HG03457 (cell line): ENCODE results near the gene VKORC1.
A peak's percentile ranks its signal among the peaks of the same experiment; 100 is the strongest.
"Not testable (repeated sequence)": the region's sequence is repeated elsewhere in the genome, so short reads cannot be mapped to it uniquely, and the experiment has no call there.

ENCODE experiments used
- ATAC-seq: cut with Tn5 transposase; IDR thresholded peaks from one replicate; pipeline ENCODE4 v1.9.1; 2021; ENCODE audit warnings: moderate number of reproducible peaks; ENCODE audit not compliant: unreplicated experiment

Gene VKORC1

DNA sequence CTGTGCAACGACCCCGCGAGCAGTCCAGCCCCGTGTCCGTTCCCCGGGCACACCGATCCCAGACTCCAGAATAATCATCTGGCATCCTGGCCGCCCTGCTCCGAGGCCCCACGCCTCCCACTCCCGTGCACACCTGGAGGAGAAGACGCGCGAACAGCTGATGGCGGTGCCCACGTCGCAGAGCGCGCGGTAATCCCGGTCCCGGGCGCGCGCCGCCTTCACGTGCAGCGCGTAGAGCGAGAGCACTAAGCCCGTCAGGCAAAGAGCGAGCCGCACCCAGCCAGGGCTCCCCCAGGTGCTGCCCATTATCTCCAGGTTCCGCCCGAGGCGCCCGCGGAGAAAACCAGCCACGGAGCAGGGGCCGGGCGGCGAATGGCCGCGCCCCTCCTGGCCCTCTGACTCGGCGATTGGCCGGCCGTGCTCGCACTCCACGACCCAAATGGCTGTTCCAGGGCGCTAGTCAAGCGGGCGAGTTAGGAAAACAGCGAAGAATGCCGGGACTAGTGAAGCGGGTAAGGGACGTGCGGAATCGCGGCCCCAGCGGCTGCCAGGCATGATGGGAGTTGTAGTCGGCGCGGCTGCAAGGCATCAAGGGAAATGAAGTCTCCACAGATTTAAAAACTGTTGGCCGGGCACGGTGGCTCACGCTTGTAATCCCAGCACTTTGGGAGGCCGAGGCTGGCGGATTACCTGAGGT is at the start of gene VKORC1:
TSS of gene VKORC1 (minus strand) at position 374 of the 697 bp plus-strand sequence. CDS start at position 306, 68 bp downstream.
- ATAC-seq = peak; percentile 73

DNA sequence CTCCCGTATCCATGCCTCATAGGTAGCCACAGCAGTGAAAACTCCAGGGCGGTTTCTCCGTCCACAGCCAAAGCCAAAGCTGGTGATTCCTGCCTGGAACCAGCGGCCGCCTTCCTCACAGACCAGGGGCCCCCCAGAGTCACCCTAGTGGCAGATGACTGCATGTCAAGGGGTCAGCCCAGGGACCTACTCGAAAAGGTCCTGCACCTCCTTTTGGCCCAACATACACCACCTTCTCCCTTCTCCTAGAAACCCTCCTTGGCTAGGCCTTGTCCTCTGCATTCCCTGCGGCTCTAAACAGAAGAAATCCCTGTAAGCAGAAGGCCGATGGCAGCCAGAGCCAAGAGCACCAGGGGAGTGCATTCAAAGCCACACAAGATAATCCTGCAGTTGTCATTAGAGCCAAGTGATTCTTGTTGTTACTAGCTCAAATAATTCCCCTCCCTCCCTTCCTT is 49.1 kb upstream of the VKORC1 start:
- ATAC-seq = no peak

DNA sequence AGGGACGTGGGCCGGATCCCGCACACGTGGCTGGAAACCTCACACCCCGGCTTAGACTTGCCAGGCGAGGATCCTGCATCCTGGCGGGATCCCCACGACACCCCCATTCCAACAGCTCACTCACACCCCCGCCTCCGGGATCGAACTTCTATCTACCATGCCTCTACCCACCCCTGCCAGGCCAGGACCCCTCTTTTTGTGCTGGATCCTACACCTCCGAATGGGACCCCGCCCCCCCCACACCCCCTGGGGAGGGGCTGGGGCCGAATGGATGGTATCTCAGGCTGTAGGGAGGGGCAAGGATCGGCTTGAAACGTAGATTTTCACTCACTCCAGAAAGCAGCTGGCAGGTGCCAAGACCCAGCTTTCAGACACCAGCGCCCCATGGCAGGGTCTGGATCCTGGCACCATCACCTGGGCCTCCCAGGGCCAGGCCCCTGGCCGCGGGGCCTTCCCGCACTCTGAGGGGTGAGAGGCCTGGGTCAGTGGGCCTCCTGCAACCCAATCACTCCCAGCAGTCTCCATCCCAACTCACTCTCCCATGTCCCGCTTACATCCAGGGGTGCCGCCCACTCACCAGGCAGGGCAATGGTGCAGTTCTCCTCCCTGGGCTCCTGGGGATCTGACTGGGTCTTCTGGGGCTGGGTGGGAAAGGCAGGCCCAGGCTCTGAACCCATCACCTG is 48.6 kb upstream of the VKORC1 start:
- ATAC-seq = no peak

DNA sequence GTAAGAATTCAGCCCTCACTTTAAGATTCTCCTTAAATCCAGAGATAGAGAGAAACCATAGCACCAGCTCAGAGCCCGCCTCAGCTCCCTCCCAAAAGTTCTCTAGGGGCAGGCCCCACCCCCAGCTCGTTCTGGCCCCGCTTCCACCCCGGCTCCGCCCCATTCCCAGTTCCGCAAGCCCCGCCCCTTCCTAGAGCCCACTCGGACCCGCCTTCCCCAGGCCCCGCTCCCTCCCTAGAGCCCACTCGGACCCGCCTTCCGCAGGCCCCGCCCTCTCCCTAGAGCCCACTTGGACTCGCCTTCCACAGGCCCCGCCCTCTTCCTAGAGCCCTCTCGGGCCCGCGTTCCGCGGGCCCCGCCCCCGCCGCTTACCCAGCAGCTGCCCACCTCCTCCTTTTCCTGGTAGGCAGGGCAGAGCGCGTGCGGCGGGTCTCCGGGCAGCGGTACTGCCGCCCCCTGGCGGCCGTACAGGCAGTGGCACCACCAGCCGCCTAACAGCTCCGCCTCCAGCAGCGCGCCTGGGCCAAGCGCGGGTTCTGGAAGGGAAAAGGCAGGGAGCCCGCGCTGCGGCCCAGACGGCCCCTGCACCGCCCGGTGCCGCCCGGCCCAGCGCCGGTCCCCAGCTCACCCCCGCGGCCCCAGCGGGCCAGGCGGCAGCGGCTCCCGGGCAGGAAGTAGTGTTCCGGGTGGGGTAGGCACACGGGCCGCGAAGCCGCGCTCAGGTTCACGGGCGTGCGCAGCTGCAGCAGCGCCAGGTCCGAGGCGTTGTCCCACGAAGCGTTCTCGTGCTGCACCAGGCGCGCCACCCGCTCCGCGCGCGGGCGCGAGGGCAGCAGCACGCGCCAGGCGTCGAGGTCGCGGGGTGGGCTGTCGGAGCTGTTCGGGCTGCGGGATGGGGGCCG is 47.8 kb upstream of the VKORC1 start:
- peak; percentile 86 for ATAC-seq

DNA sequence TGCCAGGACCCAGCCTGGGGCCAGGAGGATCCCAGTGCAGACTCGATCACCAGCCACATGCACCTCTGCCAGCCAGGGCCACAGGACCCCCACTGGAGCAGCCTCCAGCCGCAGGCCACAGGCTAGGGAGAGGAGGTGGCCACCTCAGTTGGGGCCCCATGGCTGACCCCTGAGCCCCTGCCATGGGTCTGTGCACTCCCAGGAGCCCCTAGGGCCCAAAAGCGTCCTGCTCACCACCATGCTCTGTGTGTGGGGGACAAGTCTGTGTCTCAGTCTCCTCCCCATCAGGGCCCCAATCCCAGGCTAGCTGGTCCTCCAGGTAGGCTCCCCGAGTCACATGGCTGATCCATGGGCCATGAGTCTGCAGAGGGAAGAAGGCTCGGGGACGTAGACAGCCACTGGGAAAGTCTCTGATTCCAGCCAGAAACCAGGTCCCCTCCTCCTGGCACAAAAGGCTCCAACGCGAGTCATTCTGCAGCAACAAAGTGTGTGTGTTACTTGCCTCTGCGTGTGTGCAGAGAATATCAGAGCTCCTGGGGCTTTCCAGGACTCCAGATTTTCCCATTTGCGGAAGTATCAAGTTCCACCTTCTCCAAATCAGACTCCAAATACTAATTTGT is 47.0 kb upstream of the VKORC1 start:
- no peak for ATAC-seq

DNA sequence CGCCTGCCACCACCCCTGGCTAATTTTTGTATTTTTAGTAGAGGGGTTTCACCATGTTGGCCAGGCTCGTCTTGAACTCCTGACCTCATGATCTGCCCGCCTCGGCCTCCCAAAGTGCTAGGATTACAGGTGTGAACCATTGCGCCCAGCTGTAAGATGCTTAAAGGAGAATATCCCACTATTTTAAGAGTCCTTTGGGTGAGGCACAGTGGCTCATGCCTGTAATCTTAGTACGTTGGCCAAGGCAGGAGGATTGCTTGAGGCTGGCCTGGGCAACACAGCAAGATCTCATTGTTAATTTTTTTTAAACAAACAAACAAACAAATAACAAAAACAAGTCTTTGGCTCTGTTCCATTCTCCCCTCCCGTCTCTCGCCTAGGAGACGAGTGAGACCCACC is 46.5 kb upstream of the VKORC1 start:
- ATAC-seq = not testable (repeated sequence)

DNA sequence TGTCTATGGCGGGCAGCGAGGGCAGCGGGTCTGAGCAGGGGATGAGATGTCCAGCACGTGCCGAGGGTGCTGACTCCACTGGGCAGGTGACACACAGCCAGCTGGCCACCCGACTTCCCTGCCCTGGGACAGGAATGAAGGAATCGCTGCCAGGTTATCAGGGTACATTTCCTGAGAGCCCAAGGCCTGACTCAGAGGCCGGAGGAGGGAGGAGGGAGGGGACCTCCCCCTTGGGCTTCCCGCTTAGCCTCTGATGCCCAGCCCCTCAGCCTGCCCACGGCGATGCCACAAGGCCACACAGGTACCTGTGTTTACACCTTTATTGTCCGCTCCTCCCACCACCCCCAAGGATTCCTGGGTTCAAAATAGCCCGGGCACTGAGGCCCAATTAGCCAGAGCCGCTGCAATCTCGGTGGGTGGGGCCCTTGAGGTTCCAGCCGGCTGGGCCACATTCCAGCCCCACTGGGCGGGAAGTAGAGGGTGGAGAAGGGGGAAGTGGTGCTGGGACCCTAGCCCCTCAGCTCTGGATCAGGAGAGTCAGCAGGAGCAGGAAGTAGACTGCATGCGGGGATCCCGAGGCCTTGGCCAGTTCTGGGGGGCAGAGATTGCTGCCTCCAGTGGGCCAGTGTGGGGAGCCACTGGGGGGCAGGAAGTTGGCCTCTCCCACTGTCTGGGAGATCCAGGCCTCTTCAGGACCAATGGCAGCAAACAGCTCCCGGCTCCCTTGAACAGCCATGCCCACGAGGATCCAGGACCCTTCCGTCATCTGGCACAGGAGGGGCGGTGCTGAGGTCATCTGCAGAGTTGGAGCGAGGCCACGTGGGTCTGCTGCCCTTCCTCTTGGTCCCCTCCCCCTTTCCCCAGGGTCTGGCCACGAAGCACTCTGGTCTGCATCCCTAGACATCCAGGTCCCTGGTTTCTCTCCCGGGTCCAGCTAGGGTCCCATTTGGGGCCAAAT is 44.3 kb upstream of the VKORC1 start:
- ATAC-seq = no peak

DNA sequence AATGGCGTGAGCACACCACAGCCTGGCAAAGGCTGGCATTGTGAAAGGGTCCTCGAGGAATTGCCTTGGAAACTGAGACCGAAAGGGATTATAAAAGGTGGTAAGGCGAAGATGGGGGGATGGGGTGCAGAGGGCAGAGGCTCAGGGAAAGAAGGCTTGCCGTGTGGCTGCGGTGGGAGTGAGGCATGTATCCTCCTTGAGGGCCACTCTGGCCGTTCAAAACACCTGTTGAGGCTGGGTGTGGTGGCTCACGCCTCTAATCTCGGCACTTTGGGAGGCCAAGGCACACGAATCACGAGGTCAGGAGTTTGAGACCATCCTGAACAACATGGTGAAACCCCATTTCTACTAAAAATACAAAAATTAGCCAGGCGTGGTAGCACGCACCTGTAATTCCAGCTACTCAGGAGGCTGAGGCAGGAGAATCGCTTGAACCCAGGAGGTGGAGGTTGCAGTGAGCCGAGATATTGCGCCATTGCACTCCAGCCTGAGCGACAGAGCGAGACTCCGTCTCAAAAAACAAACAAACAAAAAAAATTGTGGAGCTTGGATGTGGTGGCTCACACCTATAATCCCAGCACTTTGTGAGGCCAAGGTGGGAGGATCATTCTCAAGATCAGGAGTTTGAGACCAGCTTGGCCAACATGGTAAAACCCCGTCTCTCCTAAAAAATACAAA is 42.4 kb upstream of the VKORC1 start:
- not testable (repeated sequence) for ATAC-seq

DNA sequence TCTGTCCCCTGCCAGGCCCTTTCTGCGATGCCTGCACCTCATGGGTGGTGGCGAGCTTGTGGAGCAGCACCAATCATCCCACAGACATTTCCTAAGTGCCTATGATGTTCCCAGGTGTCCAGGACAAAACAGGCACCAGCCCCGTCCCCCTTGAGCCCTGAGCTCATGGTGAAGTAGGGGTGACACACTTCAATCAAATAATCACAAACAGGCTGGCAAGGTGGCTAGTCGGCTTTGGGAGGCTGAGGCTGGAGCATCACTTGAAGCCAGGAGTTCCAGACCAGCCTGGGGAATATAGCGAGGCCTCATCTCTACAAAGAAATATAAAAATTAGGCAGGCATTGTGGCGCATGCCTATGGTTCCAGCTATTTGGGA is 41.7 kb upstream of the VKORC1 start:
- ATAC-seq = no peak

DNA sequence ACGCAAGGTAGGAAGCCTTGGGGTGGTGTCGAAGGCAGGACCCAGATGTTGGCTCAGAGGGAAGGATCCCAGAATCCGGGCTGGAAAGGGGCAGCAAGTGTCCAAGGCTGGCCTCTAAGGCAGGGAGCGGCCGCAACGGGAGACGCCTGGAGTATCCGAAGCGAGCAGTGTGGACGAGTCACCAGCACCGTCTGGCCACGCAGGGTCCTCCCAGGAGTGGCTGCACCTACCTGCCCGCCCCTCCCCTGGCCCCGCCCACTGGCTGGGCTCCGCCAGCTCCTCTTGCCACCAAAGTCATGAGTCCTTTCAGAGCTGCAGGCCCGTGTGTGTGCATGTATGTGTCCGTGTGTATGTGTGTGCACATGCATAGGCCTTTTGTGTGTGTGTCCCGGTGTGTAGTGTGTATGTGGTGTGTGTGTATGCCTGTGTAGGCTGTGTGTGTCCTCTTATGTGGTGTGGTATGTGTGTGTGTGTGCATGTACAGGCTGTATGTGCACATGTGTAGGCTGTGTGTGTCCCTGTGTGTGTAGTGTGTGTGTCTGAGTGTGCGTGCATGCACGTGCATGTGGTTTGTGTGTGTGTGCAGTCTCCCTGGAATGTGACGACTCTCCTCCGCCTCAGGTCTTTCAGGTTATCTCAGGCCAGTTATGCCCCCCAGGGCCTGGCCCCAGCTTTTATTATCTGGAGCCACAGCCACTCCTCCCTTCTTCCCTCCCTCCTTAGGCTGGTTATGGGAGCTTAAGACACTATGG is 41.1 kb upstream of the VKORC1 start, which contains the start of gene PRSS8:
TSS of gene PRSS8 (minus strand) at position 193 of the 752 bp plus-strand sequence. CDS start 229 bp downstream, outside the sequence.
- no peak for ATAC-seq

DNA sequence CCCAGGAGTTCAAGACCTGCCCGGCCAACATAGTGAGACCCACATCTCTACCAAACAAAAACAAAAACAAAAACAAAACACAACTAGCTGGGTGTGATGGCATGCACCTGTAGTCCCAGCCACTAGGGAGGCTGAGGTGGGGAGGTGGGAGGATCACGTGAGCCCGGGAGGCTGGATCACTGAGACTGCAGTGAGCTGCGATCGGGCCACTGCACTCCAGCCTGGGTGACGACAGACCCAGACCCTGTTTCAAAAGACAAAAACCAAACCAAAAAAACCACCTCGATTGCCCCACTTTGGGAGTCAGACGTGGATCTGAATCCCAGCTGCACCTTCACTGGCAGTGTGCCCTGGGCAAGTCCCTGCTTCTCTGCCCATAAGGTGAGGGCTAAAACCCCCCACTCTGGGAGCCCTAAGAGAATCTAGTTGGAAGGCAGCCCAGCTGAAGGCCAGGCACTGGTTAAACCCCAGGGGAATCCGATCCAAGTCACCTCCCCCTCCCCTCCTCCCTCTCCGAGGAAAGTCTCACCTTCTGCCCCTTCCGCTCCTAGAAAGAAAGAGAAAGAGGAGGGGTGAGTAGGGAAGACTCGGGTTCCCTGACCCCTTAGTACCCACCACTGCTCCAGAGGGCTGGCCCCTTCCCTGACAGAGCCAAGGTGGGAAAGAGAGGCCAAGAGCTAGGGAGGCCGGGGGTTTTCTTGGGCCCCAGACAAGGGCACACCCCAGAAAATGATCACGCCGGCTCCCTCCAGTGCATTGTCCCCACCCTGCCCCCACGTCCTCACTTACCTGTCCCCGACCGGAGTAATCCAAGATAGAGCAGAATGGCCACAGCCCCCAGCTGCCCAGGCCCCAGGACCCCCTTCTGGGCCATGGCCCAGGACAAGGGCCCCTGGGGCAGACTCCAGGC is 40.3 kb upstream of the VKORC1 start:
- ATAC-seq = no peak

DNA sequence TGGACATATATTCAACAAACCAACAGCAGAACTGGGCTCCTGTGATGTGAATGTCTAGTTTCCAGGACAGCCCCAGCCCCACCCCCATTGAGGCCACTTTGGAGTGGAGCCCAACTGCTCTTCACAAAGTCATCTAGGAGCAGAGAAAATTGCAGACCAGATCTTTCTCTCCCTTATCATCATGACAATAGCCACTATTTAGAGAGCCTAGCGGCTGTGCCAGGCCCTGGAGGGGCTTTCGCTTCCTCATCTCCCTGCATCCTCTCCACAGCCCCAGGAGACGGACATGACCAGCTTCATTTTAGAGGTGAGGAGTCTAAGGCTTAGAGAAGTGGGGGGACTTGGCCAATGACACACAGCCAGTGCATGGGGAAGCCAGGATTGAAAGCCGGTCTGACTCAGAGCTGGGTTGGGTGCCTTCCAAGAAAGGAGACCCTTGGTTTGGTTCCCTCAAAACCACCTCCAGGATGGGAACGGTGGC is 39.5 kb upstream of the VKORC1 start:
- no peak for ATAC-seq

DNA sequence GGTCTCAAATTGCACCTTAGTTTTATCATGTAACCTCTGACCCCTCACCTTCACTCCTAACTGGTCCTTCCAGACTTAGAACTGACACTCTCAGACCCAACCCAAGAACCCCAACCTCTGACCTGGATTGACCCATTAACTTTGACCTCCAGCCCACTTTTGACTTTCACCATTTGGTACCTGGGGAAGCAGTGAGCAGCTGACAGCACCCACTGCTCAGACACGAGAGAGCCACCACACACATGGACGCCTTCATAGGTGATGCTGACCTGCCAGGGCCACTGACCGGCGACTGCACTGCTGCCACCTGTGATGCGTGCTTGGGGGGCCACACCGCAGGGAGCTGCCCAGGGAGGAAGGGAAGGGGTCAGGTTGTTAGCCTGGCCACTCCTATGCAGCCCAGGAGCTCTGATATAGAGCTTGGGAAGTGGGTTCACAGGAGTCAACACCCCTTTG is 38.5 kb upstream of the VKORC1 start:
- no peak for ATAC-seq

DNA sequence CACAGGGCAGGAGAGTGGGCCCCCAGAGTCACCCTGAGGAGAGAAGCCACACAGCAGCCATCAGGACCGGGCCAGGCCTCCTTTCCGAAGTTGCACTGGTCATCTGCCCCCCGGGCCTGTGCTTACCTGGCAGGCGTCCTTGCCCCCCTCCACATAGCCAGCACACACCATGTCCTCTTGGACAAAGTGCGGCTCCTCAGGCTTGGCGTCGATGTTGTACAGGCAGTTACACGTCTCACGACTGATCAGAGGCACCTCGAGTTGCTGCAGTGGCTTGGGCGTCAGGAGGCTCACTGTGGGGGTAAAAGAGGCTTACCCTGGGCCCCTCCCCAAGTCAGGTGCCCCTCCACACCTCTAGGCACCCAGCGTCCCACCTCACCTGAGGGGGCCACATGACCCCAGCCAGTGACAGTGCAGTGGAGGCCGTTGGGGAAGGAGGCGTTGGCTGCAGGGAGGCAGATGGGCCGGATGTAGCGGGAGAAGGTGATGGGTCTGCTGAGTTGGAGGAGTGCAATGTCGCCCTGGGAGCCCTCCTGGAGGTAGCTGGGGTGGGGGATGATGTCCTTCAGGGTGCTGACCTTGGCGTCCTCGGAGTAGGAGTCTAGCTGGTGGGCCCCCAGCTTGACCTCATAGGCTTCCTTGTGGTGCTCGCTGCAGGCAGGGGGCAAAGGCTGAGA is 37.8 kb upstream of the VKORC1 start:
- no peak for ATAC-seq

DNA sequence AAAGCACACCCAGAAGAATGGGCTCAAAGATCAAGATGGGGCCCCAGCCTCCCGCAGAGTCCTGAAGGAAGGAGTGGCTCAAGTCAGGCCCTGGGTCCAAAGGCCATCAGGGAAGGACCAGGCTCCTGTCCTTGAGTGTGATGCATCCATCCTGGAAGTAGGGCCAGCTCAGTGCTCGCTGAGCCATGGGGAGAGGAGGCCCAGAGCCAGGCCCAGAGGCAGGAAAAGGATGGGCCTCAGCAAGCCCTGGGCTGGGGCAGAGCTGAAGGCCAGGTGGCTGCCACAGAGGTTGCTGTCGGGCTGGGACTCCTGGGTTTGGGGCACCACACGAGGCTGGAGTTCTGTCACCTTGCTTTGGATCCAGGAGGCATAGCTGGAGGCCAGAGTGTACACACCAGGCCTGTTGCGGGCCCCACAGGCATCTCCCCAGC is 37.3 kb upstream of the VKORC1 start:
- no peak for ATAC-seq

DNA sequence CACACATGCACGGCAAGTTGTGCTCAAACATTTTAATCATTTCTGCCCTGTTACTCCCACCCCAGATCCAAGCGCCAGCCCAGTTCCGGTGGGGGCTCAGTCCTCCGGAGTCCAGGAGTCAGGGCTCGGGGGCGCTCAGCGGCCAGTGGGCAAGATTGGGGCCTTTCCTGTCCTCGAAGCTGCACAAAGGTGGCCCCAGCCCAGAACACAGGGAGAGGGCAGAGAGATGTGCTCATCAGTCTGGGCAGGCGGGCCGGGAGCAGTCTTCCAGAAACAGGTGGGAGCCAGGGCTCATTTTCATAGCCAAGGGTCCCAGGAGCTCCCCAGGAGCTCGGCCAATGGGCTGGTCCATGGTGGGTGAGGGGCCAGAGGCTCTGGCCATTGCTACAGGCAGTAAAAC is 36.8 kb upstream of the VKORC1 start:
- ATAC-seq = no peak

DNA sequence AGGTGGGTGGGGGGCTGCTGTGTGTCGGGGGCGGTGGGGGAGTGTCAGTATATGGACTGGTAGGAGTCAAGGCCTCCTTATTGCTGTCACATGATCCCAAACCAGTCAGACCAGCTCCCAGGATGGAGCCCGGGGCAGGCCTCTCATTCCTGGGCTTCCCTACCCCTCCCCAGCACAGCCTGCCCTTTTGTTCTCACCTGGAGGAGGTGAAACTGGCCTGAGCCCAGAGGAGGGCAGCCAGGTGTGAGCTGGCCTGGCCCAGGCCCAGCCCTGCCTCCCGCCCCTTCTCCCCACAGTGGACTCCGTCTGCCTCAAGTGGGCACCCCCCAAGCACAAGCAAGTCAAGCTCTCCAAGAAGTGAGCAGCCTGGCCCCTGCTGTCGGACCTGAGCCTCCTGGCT is 36.3 kb upstream of the VKORC1 start:
- no peak for ATAC-seq
